Endothelial cell (in vitro differentiated cells): ENCODE measurements around the gene TNFAIP8. TPM values are rescaled to one million over a fixed set of nuclear protein-coding genes. Genes with fewer than 3 reads are reported as not detected.

Source experiments
- DNase-seq: peaks from one replicate; pipeline ENCODE4 v3.0.0; 2021; ENCODE audit warnings: low spot score
- H3K27ac Mint-ChIP-seq: one replicate; pipeline ENCODE4 v1.8.0; 2021; ENCODE audit warnings: mixed read lengths, inconsistent platforms; ENCODE audit not compliant: unreplicated experiment
- H3K27me3 Mint-ChIP-seq: one replicate; pipeline ENCODE4 v1.8.0; 2021; ENCODE audit warnings: mild to moderate bottlenecking, moderate library complexity, mixed read lengths, inconsistent platforms; ENCODE audit not compliant: unreplicated experiment
- H3K36me3 Mint-ChIP-seq: one replicate; pipeline ENCODE4 v1.8.0; 2021; ENCODE audit warnings: mild to moderate bottlenecking, low read depth, mixed read lengths, inconsistent platforms; ENCODE audit not compliant: unreplicated experiment
- H3K4me1 Mint-ChIP-seq: one replicate; pipeline ENCODE4 v1.8.0; 2021; ENCODE audit warnings: mild to moderate bottlenecking, mixed read lengths, inconsistent platforms; ENCODE audit not compliant: unreplicated experiment
- H3K4me3 Mint-ChIP-seq: one replicate; pipeline ENCODE4 v1.8.0; 2021; ENCODE audit warnings: mild to moderate bottlenecking, mixed read lengths, inconsistent platforms; ENCODE audit not compliant: unreplicated experiment
- H3K9me3 Mint-ChIP-seq: one replicate; pipeline ENCODE4 v1.8.0; 2021; ENCODE audit warnings: mixed read lengths, inconsistent platforms; ENCODE audit not compliant: unreplicated experiment
- total RNA-seq: library from RNA; stranded (reverse); fragmentation: NEBNext Ultra II Directional; extraction: Animal tissue kit (Norgen Biotek cat#: 25700); gene quantifications from one replicate; pipeline ENCODE4 v1.2.1, GENCODE V29; 2021; ENCODE audit not compliant: unreplicated experiment
- TF ChIP-seq, protein P1 (sequence below): fragments of 200-600 bp; sonication (generic); IDR thresholded peaks from one replicate; pipeline ENCODE4 v1.5.0; 2021; ENCODE audit warnings: antibody characterized with exemption; ENCODE audit not compliant: unreplicated experiment

Gene TNFAIP8
- total RNA-seq, 1 donor from 2014 or later = 7.9 TPM

DNA sequence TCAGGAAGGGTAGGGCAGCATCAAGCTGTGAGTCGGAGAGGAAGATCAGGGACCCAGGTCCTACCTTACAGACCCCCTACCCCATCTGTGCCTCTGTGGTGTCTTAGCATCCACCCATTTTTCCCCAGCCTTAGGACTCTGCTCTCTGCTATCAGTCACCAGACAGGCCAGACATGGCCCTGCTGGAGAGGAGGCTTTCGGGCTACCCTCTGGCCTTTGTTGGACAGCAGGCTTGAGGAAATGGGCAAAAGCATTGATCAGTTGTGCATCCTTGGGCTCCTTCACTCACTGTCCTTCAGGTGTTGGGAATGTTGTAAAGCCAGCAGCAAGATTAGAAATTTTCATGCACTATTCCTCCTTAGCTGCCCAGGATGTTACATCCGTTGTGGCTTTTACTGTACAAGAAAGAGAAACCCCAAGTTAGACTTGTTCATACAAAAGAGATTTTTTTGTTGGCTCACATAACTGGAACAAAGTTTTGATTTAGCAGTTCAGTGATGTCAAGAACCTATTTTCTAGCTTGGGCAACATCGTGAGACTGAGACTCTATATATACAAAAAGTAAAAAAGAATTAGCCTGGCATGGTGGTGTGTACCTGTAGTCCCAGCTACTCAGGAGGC is 17.4 kb upstream of the TNFAIP8 start:
- H3K36me3 Mint-ChIP-seq = no peaks in the 10 kb centered on the region
- no peak for DNase-seq
- no peaks in the 10 kb centered on the region for H3K9me3 Mint-ChIP-seq
- no peak overlapping the region for H3K4me3 Mint-ChIP-seq
- peaks cover 3% of the 10 kb centered on the region for H3K4me1 Mint-ChIP-seq
- peaks cover 2% of the 10 kb centered on the region for H3K27me3 Mint-ChIP-seq
- no peak overlapping the region for H3K27ac Mint-ChIP-seq
- TF ChIP-seq, protein P1, sequence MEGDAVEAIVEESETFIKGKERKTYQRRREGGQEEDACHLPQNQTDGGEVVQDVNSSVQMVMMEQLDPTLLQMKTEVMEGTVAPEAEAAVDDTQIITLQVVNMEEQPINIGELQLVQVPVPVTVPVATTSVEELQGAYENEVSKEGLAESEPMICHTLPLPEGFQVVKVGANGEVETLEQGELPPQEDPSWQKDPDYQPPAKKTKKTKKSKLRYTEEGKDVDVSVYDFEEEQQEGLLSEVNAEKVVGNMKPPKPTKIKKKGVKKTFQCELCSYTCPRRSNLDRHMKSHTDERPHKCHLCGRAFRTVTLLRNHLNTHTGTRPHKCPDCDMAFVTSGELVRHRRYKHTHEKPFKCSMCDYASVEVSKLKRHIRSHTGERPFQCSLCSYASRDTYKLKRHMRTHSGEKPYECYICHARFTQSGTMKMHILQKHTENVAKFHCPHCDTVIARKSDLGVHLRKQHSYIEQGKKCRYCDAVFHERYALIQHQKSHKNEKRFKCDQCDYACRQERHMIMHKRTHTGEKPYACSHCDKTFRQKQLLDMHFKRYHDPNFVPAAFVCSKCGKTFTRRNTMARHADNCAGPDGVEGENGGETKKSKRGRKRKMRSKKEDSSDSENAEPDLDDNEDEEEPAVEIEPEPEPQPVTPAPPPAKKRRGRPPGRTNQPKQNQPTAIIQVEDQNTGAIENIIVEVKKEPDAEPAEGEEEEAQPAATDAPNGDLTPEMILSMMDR = no peak

DNA sequence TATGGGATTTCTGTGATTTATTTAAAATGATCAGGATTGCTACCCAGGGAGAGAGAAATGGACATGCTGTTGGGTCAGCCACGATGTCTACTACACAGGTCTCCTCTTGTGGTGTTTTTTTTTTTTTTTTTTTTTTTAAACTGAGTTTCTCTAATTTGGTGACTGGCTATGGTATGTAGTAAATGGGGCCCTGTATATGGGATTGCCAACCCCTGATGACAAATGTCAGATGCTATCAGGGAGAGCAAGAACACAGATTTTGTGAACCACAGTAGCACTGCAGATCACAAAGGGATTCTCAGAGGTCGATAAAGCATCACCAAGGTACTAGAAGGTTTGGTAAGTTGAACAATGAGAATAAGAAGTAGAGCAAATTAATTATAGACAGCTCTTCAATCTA is 16.5 kb upstream of the TNFAIP8 start:
- Mint-ChIP-seq H3K4me1 (peaks cover 3% of the 10 kb centered on the region), H3K9me3 (no peaks in the 10 kb centered on the region), H3K4me3 (no peak overlapping the region), H3K27me3 (peaks cover 2% of the 10 kb centered on the region), H3K27ac (no peak overlapping the region), H3K36me3 (no peaks in the 10 kb centered on the region)
- DNase-seq = no peak
- TF ChIP-seq, protein P1 = no peak

DNA sequence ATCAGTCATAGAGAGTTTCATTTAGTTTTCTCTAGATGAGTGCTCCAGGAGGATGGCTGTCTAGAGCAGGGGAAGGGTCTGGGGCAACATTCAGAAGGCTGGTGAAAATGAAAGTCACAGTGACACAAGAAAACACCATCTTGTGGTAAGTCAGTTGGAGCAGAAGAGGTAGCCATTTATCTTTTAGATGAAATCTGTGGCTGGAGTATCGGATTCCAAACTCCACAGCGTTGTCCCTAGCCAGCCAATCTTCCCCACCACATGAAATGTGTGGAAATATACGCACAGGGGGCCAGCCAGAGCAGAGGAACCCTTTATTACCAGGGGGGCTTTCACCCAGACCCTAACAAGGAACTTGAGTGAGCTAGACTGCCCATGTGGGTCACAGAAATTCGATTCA is 15.9 kb upstream of the TNFAIP8 start:
- Mint-ChIP-seq H3K27me3 (peaks cover 2% of the 10 kb centered on the region), H3K4me3 (no peak overlapping the region), H3K4me1 (peaks cover 3% of the 10 kb centered on the region), H3K36me3 (no peaks in the 10 kb centered on the region), H3K27ac (no peak overlapping the region), H3K9me3 (no peaks in the 10 kb centered on the region)
- DNase-seq = no peak
- TF ChIP-seq, protein P1 = no peak

DNA sequence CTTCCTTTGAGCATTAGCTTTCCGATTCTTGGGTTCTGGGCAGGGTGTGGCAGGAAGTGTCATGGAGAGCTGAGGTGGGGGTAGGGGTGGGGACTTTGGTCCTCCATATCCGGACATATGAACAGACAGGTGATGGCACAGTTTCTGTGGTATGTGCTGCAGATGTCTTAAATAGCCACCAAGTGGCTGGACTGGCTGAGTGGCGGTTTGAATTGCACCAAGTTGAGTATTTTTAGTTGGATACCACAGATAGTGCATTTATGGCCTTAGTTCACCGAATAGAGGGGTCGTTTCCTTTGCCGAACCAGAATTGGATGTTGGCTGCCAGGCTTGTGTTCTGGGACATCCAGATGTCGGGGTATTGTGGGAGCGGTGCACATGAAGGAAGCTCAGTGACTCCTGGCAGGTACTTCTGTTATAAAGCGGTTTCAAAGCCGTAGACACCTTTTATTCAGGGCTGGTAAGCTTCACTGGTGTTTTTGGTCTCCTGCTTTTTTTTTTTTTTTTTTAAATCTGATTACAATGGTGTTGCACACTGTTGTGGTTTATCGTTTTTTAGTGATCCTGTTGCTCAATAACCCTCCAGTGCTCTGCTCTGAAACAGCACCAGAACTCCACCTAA is 15.1 kb upstream of the TNFAIP8 start:
- TF ChIP-seq, protein P1 = no peak
- Mint-ChIP-seq H3K9me3 (no peaks in the 10 kb centered on the region), H3K4me3 (no peak overlapping the region), H3K27me3 (peaks cover 2% of the 10 kb centered on the region), H3K36me3 (no peaks in the 10 kb centered on the region), H3K4me1 (peaks cover 3% of the 10 kb centered on the region), H3K27ac (no peak overlapping the region)
- no peak for DNase-seq
